ENCODE data around the gene FOLH1.
"Not testable (repeated sequence)": the region's sequence is repeated elsewhere in the genome, so short reads cannot be mapped to it uniquely, and the experiment has no call there.

FOLH1 gene

DNA sequence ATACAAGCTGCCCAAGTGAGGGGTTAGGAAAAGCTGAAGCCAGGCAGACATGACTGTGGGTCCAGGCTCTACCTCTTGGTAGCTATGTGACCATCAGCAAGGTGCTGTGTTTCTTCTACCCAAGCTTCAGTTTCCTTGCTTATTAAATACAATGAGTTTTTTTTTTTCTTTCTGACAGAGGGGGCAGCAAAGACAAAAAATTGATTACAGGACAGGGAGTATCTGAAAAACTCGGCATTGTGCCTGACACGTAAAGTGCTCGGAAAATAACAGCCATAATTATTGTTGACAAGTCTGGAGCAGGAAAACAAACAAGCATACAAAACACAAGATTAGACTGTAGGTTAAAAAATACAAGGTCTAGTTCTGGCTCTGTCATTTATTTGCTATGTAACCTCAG, 23.3 kb upstream of the FOLH1 start:
- TF ChIP-seq, protein P1, sequence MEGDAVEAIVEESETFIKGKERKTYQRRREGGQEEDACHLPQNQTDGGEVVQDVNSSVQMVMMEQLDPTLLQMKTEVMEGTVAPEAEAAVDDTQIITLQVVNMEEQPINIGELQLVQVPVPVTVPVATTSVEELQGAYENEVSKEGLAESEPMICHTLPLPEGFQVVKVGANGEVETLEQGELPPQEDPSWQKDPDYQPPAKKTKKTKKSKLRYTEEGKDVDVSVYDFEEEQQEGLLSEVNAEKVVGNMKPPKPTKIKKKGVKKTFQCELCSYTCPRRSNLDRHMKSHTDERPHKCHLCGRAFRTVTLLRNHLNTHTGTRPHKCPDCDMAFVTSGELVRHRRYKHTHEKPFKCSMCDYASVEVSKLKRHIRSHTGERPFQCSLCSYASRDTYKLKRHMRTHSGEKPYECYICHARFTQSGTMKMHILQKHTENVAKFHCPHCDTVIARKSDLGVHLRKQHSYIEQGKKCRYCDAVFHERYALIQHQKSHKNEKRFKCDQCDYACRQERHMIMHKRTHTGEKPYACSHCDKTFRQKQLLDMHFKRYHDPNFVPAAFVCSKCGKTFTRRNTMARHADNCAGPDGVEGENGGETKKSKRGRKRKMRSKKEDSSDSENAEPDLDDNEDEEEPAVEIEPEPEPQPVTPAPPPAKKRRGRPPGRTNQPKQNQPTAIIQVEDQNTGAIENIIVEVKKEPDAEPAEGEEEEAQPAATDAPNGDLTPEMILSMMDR (IDR thresholded peaks at IDR 0.05; ENCODE audit: low read depth, low read length): peak; percentile 36; the same call in 1 of the 2 replicates
- H3K4me2 ChIP-seq (ENCODE audit: low read length): peak overlapping the region; percentile 26; the same call in 1 of the 2 replicates
- H3K4me3 ChIP-seq (ENCODE audit: low read length); H3K27ac ChIP-seq (ENCODE audit: low read length); H3K9me3 ChIP-seq (ENCODE audit: insufficient read depth, low read length); H3K27me3 ChIP-seq (ENCODE audit: low read depth, low read length); H3K36me3 ChIP-seq (replicated peaks; ENCODE audit: low read depth, low read length); H3K4me1 ChIP-seq (ENCODE audit: low read length); H3K9ac ChIP-seq (ENCODE audit: low read length); H4K20me1 ChIP-seq (ENCODE audit: insufficient read depth, low read length); H3K79me2 ChIP-seq (ENCODE audit: low read length); H2AFZ ChIP-seq (ENCODE audit: low read depth, low read length): not testable (repeated sequence)

DNA sequence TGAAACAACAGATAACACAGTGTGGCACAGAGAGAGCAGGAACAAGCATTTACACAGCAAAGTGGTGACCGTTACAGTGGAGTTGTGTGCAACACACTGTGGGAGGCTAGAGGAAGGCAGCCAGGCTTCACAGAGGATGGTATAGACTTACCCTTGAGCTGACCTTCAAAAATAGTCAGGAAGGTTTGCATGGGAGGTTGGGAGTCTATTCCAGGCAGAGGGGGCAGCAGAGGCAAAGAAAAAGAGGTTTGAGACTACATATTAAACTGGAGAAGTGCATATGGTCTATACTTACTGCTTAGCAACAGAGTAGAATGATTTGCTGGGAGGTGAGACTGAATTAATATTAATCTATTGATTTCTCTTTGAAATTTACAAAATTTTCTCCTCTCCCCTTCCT, 22.1 kb upstream of the FOLH1 start:
- H3K79me2 ChIP-seq (ENCODE audit: low read length); H3K36me3 ChIP-seq (replicated peaks; ENCODE audit: low read depth, low read length); H3K4me2 ChIP-seq (ENCODE audit: low read length); H3K27ac ChIP-seq (ENCODE audit: low read length); H4K20me1 ChIP-seq (ENCODE audit: insufficient read depth, low read length); H3K4me3 ChIP-seq (ENCODE audit: low read length); H3K9me3 ChIP-seq (ENCODE audit: insufficient read depth, low read length); H3K9ac ChIP-seq (ENCODE audit: low read length); H3K4me1 ChIP-seq (ENCODE audit: low read length); H3K27me3 ChIP-seq (ENCODE audit: low read depth, low read length); H2AFZ ChIP-seq (ENCODE audit: low read depth, low read length): not testable (repeated sequence)
- TF ChIP-seq, protein P1 (IDR thresholded peaks at IDR 0.05; ENCODE audit: low read depth, low read length): 0 out of 2 replicates have a peak, but pooled peaks have one; percentile 4

DNA sequence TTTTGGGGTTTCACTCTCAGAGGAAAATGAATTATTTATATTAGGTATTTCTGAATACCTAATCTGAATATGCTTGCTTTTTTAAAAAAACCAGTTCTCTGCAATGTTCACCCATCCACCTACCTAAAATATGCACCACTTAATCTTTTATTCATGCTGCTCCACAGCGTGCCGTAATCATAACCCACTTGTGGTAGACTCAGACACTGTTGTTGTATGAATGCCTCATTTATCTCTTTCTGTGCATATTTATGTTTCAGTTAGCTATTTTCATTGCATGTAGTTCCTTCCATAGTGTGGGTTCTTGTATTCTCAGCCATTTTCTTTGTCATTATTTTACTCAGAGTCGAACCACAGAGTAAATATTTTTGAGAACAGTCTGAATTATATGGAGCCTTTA, 21.6 kb upstream of the FOLH1 start:
- not testable (repeated sequence) for H3K4me3 ChIP-seq (ENCODE audit: low read length); H3K27me3 ChIP-seq (ENCODE audit: low read depth, low read length); H3K9ac ChIP-seq (ENCODE audit: low read length); H3K4me2 ChIP-seq (ENCODE audit: low read length); H2AFZ ChIP-seq (ENCODE audit: low read depth, low read length); H3K79me2 ChIP-seq (ENCODE audit: low read length); H3K36me3 ChIP-seq (replicated peaks; ENCODE audit: low read depth, low read length); H3K9me3 ChIP-seq (ENCODE audit: insufficient read depth, low read length); H4K20me1 ChIP-seq (ENCODE audit: insufficient read depth, low read length); H3K4me1 ChIP-seq (ENCODE audit: low read length); H3K27ac ChIP-seq (ENCODE audit: low read length)

DNA sequence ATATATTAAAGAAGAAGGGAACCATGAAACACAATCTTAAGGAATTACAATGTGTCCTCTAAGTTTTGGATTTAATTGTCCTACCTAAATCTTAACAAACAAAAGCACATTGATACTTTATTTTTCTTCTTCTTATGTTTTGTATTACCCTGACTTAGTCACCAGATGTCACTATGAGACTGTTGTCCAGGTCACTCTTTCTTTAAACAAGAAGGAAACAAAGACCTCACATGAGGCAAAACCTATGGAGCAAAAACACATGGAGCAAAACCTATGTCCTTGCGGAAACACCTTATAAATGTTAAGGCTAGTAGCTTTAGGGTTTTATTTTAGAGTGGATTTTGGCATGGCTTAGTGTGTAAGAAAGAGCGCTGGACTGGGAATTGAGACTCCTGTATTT, 20.7 kb upstream of the FOLH1 start:
- H3K4me3 ChIP-seq (ENCODE audit: low read length); H3K36me3 ChIP-seq (replicated peaks; ENCODE audit: low read depth, low read length); H2AFZ ChIP-seq (ENCODE audit: low read depth, low read length); H3K4me1 ChIP-seq (ENCODE audit: low read length); H3K27me3 ChIP-seq (ENCODE audit: low read depth, low read length); H3K4me2 ChIP-seq (ENCODE audit: low read length); H3K79me2 ChIP-seq (ENCODE audit: low read length); H4K20me1 ChIP-seq (ENCODE audit: insufficient read depth, low read length); H3K9ac ChIP-seq (ENCODE audit: low read length); H3K27ac ChIP-seq (ENCODE audit: low read length); H3K9me3 ChIP-seq (ENCODE audit: insufficient read depth, low read length): not testable (repeated sequence)
- TF ChIP-seq, protein P1 (IDR thresholded peaks at IDR 0.05; ENCODE audit: low read depth, low read length): peak; percentile 41

DNA sequence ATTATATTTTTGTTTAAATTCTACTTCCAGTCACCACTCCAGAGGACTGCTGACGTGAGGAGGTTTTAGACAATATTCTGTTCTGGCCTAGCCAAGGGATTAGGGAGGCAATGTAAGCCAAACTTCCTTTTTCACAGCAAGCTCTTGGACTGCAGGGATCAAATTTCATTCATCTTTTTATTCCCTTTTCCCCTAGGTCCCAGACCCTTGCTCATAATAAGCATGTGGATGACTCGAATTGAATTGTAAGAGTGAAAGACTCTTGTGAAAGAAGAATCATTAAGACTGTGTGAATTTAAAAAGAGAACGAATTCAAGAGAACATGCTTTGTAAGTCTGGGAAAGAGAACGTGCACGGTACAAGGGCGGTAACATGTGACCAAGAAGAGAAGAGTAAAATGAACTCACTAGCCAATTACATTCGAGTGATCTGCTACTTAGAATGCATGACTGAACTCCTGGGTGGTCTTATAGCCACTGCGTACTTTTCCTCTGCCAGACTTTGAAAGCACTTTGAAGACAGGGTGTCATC, 16.9 kb upstream of the FOLH1 start:
- H3K9me3 ChIP-seq (ENCODE audit: insufficient read depth, low read length); H3K27ac ChIP-seq (ENCODE audit: low read length); H2AFZ ChIP-seq (ENCODE audit: low read depth, low read length); H3K36me3 ChIP-seq (replicated peaks; ENCODE audit: low read depth, low read length); H3K4me1 ChIP-seq (ENCODE audit: low read length); H3K27me3 ChIP-seq (ENCODE audit: low read depth, low read length); H3K9ac ChIP-seq (ENCODE audit: low read length); H3K79me2 ChIP-seq (ENCODE audit: low read length); H4K20me1 ChIP-seq (ENCODE audit: insufficient read depth, low read length); H3K4me3 ChIP-seq (ENCODE audit: low read length); H3K4me2 ChIP-seq (ENCODE audit: low read length): not testable (repeated sequence)

Measured in OCI-LY3 (cell line).